Fibroblast of lung (primary cell): Measurements from ENCODE around the gene CDKAL1. TPM values are rescaled to one million over a fixed set of nuclear protein-coding genes. Genes with fewer than 3 reads are reported as not detected.
A peak's percentile ranks its signal among the peaks of the same experiment; 100 is the strongest.

Experiments used
- DNase-seq, 2 donors: peaks; one replicate each; pipeline versions ENCODE4 v3.0.0 to v3.0.0-alpha.2; 2010; ENCODE audit warnings: low read depth in 2 of 2
- H2AFZ ChIP-seq: 2 replicates; pipeline ENCODE4 v1.5.1; 2012; ENCODE audit warnings: low read length, control low read depth, inconsistent platforms
- H3K27ac ChIP-seq: 2 replicates; pipeline ENCODE4 v1.5.1; 2011; ENCODE audit warnings: low read length, control low read depth; ENCODE audit not compliant: insufficient read depth
- H3K27me3 ChIP-seq: 2 replicates; pipeline ENCODE4 v1.5.1; 2011; ENCODE audit warnings: mild to moderate bottlenecking, low read length; ENCODE audit not compliant: control insufficient read depth, insufficient read depth
- H3K36me3 ChIP-seq: 2 replicates; pipeline ENCODE4 v1.5.1; 2011; ENCODE audit warnings: low read length; ENCODE audit not compliant: control insufficient read depth, insufficient read depth
- H3K4me1 ChIP-seq: 2 replicates; pipeline ENCODE4 v1.5.1; 2011; ENCODE audit warnings: low read length; ENCODE audit not compliant: control insufficient read depth, insufficient read depth; ENCODE audit errors: extremely low read depth
- H3K4me2 ChIP-seq: 2 replicates; pipeline ENCODE4 v1.5.1; 2011; ENCODE audit warnings: low read length, control low read depth; ENCODE audit not compliant: insufficient read depth; ENCODE audit errors: extremely low read depth
- H3K4me3 ChIP-seq, 4 experiments: fragments of 200-600 bp in 1 of 4; sonication (generic) in 1 of 4; replicated peaks in 1 of 4; 2 replicates each; pipeline ENCODE4 v1.5.1; 2011 to 2016; ENCODE audit warnings: low read length in 4 of 4, low read depth in 3 of 4, mild to moderate bottlenecking in 3 of 4, control low read depth in 2 of 4, inconsistent platforms in 1 of 4, mixed read lengths in 1 of 4; ENCODE audit not compliant: insufficient read depth in 1 of 4; ENCODE audit errors: control extremely low read depth in 1 of 4
- H3K79me2 ChIP-seq: 2 replicates; pipeline ENCODE4 v1.5.1; 2012; ENCODE audit warnings: mild to moderate bottlenecking, low read length, inconsistent platforms; ENCODE audit not compliant: control insufficient read depth, insufficient read depth
- H3K9ac ChIP-seq: 2 replicates; pipeline ENCODE4 v1.5.1; 2011; ENCODE audit warnings: mild to moderate bottlenecking, low read length, control low read depth; ENCODE audit not compliant: insufficient read depth
- H3K9me3 ChIP-seq: 2 replicates; pipeline ENCODE4 v1.5.1; 2012; ENCODE audit warnings: low read depth, low read length; ENCODE audit not compliant: control insufficient read depth, insufficient read depth
- H4K20me1 ChIP-seq: 2 replicates; pipeline ENCODE4 v1.5.1; 2011; ENCODE audit warnings: low read length; ENCODE audit not compliant: control insufficient read depth, insufficient read depth; ENCODE audit errors: extremely low read depth
- EZH2 ChIP-seq: IDR thresholded peaks from 2 replicates; pipeline ENCODE4 v1.5.1; 2012; ENCODE audit warnings: low read length, control low read depth, mild to moderate bottlenecking; ENCODE audit errors: missing control alignments
- polyA plus RNA-seq, 2 donors: library from polyadenylated mRNA; depleted of rRNA in 1 of 2; stranded (reverse) in 1 of 2; unstranded in 1 of 2; fragments of >200 nt; gene quantifications; 2 replicates each; pipeline ENCODE4 v1.2.1, GENCODE V29; 2011 to 2012; ENCODE audit warnings: missing spikeins in 1 of 2
- total RNA-seq: library from RNA; depleted of rRNA; stranded (reverse); fragments of >200 nt; gene quantifications from 2 replicates; pipeline ENCODE4 v1.2.1, GENCODE V29; 2014
- TF ChIP-seq, protein P1 (sequence below), 2 donors: IDR thresholded peaks in 1 of 2; conservative IDR thresholded peaks in 1 of 2; 1 replicate in 1 of 2; 2 replicates in 1 of 2; pipeline ENCODE4 v1.5.1; 2011 to 2012; ENCODE audit warnings: low read length in 2 of 2, control low read depth in 1 of 2, inconsistent platforms in 1 of 2, low read depth in 1 of 2, mild to moderate bottlenecking in 1 of 2

Gene CDKAL1
- total and polyA plus RNA-seq, 2 donors (not counting 1 experiment from before 2014, with no cell fraction given): 7.4 to 15.0 TPM

DNA sequence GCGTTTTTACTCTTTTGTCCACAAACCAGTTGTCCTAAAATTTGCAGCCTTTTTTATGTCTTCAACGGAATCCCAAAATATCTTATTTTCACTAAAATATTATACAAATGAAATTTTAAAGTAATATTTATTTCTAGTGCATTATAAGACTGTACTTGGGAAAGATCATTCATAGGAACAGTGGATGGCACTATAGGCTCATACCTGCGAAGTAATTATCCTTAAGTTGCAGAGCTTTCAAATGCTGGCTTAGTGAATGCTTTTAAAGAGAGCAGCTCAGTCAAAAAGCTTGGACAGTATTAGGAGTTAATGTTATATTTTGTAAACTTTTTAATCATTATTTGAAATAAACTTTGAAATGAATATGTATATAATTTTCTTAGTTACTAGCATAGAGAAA is 254.9 kb downstream of the CDKAL1 start:
- Histone ChIP-seq H4K20me1 (no peaks in the 10 kb centered on the region), H3K79me2 (no peaks in the 10 kb centered on the region), H3K36me3 (no peaks in the 10 kb centered on the region), H3K4me3 (no peak overlapping the region), H3K9ac (no peak overlapping the region), H3K9me3 (no peaks in the 10 kb centered on the region), H3K27ac (no peak overlapping the region), H3K27me3 (no peaks in the 10 kb centered on the region), H3K4me2 (no peak overlapping the region), H3K4me1 (no peaks in the 10 kb centered on the region), H2AFZ (no peak overlapping the region)
- DNase-seq: peak; percentile 23 to 56
- TF ChIP-seq, protein P1, sequence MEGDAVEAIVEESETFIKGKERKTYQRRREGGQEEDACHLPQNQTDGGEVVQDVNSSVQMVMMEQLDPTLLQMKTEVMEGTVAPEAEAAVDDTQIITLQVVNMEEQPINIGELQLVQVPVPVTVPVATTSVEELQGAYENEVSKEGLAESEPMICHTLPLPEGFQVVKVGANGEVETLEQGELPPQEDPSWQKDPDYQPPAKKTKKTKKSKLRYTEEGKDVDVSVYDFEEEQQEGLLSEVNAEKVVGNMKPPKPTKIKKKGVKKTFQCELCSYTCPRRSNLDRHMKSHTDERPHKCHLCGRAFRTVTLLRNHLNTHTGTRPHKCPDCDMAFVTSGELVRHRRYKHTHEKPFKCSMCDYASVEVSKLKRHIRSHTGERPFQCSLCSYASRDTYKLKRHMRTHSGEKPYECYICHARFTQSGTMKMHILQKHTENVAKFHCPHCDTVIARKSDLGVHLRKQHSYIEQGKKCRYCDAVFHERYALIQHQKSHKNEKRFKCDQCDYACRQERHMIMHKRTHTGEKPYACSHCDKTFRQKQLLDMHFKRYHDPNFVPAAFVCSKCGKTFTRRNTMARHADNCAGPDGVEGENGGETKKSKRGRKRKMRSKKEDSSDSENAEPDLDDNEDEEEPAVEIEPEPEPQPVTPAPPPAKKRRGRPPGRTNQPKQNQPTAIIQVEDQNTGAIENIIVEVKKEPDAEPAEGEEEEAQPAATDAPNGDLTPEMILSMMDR (conservative IDR thresholded peaks at IDR 0.05 in 1 of 2, IDR thresholded peaks at IDR 0.05 in 1 of 2; ENCODE audit: low read depth in 1 of 2, low read length in 2 of 2): no peak
- TF ChIP-seq EZH2: no peak

- peak in 1 of 2 donors; percentile 52 for DNase-seq
- H3K4me3 ChIP-seq: no peak overlapping the region
Observed at GRCh38 chr6:20790032-20790791, 256.0 kb downstream of the CDKAL1 start.

DNA sequence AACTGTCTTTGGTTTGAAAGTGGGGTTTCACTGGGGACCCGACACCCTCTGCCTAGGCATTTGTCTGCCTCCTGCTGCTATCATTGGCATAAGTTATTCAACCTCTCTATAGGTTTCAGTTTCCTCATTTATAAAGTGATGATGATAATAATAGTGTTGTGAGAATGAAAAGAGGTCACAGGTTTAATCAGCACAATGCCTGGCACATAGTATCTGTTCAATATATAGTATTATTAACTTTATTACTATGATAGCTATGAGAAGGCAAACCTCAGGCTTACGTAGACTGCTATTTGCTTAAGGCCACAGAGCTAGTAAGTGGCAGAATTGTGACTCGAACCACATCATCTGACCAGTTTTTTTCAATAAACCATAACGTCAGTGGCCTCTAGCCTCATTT is 256.8 kb downstream of the CDKAL1 start:
- H3K79me2 ChIP-seq: no peaks in the 10 kb centered on the region
- no peaks in the 10 kb centered on the region for H3K4me1 ChIP-seq
- no peak overlapping the region for H3K4me3 ChIP-seq
- no peaks in the 10 kb centered on the region for H3K9me3 ChIP-seq
- no peak overlapping the region for H3K27ac ChIP-seq
- no peaks in the 10 kb centered on the region for H4K20me1 ChIP-seq
- H2AFZ ChIP-seq: no peak overlapping the region
- H3K4me2 ChIP-seq: no peak overlapping the region
- TF ChIP-seq, protein P1 (conservative IDR thresholded peaks at IDR 0.05 in 1 of 2, IDR thresholded peaks at IDR 0.05 in 1 of 2; ENCODE audit: low read depth in 1 of 2, low read length in 2 of 2): no peak
- TF ChIP-seq EZH2: no peak
- no peaks in the 10 kb centered on the region for H3K36me3 ChIP-seq
- DNase-seq: no peak
- no peaks in the 10 kb centered on the region for H3K27me3 ChIP-seq
- H3K9ac ChIP-seq: no peak overlapping the region

More at GRCh38 chr6:20790032-20790791, 256.0 kb downstream of the CDKAL1 start:
- H2AFZ ChIP-seq: no peak overlapping the region
- H3K9me3 ChIP-seq: no peaks in the 10 kb centered on the region
- TF ChIP-seq EZH2: no peak
- TF ChIP-seq, protein P1 (conservative IDR thresholded peaks at IDR 0.05 in 1 of 2, IDR thresholded peaks at IDR 0.05 in 1 of 2; ENCODE audit: low read depth in 1 of 2, low read length in 2 of 2): no peak
- H3K79me2 ChIP-seq: no peaks in the 10 kb centered on the region
- H3K27me3 ChIP-seq: no peaks in the 10 kb centered on the region
- no peak overlapping the region for H3K27ac ChIP-seq
- no peaks in the 10 kb centered on the region for H3K4me1 ChIP-seq
- no peak overlapping the region for H3K9ac ChIP-seq
- no peak overlapping the region for H3K4me2 ChIP-seq
- H4K20me1 ChIP-seq: no peaks in the 10 kb centered on the region
- H3K36me3 ChIP-seq: no peaks in the 10 kb centered on the region
